AG04449 (cell line): ENCODE results near the gene RUNX2.

ENCODE experiments used
- CTCF ChIA-PET: fragments of 350-600 bp; formaldehyde crosslinking; extraction: SDS; loops from one replicate; lab custom pipeline; 2021; ENCODE audit warnings: antibody characterized with exemption; lab: Yijun Ruan, JAX
- POLR2A ChIA-PET: fragments of 400-600, 350-600 bp; formaldehyde crosslinking; extraction: SDS; loops from one replicate; lab custom pipeline; 2020; ENCODE audit warnings: antibody characterized with exemption, inconsistent platforms; lab: Yijun Ruan, JAX
- DNase-seq: peaks from one replicate; pipeline ENCODE4 v3.0.0-alpha.2; 2010; ENCODE audit warnings: low read depth, low spot score
- H3K4me3 ChIP-seq: 2 replicates; pipeline ENCODE4 v1.5.1; 2011; ENCODE audit warnings: low read depth, mild to moderate bottlenecking, control low read depth, low read length
- TF ChIP-seq, protein P1 (sequence below): IDR thresholded peaks from one replicate; pipeline ENCODE4 v1.5.1; 2011; ENCODE audit warnings: mild to moderate bottlenecking, moderate library complexity, low read length, control low read depth, inconsistent platforms; ENCODE audit not compliant: insufficient read depth; ENCODE audit errors: missing control alignments

RUNX2 gene

DNA sequence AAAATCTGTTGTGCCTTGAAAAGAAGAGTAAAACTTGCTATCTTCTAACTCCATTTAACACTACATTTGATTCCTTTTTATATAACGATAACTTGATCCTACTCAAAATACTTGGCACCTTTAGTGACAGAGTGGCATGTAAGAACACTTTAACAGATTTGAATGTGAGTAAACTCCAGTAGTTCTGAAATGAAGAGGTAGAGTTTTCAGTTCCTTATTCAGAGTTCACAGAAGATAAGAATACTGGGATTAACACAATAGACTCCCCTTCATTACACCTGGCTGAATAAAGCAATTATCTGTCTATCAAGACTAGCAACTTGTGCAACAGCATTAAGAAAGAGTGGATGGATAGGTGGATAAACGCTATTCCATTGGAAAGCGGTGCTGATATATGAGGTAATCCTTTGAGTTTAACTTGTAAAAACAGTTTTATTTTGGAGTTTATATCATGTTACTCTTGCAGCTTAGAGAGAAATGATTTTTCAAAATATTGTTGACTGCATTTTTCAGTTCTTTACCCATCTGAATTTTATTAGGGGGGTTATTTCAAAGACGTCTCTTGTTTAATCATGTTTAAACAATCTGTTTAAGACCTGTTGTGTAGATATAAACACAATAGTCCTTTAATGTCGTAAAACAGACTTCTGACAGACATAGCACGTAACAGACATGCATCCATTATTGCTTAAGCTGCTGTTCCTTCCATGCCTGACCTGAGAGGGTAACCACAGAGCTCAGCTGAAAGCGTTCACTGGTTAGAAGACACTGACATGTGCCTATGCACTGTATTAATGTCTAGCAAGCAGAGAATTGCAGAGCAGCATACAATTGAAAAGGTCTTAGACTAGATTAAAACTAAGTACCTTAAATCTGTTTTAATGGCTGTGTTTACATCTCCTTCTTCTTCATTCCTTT, 152.0 kb downstream of the RUNX2 start:
- POLR2A ChIA-PET, result no interaction called here
- CTCF ChIA-PET, result no interaction called here
- no peak overlapping the region; the same call in 1 of the 2 replicates for H3K4me3 ChIP-seq
- TF ChIP-seq, protein P1, sequence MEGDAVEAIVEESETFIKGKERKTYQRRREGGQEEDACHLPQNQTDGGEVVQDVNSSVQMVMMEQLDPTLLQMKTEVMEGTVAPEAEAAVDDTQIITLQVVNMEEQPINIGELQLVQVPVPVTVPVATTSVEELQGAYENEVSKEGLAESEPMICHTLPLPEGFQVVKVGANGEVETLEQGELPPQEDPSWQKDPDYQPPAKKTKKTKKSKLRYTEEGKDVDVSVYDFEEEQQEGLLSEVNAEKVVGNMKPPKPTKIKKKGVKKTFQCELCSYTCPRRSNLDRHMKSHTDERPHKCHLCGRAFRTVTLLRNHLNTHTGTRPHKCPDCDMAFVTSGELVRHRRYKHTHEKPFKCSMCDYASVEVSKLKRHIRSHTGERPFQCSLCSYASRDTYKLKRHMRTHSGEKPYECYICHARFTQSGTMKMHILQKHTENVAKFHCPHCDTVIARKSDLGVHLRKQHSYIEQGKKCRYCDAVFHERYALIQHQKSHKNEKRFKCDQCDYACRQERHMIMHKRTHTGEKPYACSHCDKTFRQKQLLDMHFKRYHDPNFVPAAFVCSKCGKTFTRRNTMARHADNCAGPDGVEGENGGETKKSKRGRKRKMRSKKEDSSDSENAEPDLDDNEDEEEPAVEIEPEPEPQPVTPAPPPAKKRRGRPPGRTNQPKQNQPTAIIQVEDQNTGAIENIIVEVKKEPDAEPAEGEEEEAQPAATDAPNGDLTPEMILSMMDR, result no peak
- DNase-seq, result peak; percentile 52

DNA sequence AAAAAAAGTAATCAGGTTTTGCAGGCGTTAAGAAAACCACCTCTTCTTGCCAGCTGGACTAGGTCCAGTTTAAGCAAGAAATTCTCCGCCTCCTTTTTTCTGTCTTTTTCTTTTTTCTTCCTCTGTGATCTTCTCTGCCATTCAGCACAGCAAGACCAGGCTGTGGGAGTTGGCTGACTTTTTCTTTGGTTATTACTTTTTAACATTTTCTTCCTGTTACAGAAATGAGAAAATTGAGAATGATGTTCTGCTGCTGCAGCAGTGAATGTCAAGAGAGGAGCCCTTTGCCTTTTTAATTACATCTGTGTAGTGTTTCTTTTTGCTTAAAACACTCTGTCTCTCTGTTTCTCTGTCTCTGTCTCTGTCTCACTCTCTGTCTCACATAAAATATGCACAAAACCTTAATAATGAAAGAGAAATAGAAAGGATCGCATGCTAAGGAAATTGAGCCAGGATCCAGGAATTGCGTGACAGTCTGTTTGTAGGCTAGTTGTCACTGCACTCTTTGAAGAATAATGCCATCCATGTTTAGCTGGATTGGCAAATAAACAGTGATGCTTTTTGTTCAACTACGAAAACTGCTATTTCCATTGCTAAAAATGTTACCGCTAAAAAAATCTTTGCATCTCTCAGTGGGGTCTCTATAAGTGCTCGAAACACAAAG, 152.8 kb downstream of the RUNX2 start:
- TF ChIP-seq, protein P1, result no peak
- ChIA-PET CTCF (interaction anchor here (1.0 kb wide), 1 partner anchor 1005 kb away, joined by 3 read pairs; no protein-coding TSS in a partner anchor), POLR2A (no interaction called here)
- DNase-seq, result no peak
- H3K4me3 ChIP-seq, result no peak overlapping the region; the same call in 1 of the 2 replicates

DNA sequence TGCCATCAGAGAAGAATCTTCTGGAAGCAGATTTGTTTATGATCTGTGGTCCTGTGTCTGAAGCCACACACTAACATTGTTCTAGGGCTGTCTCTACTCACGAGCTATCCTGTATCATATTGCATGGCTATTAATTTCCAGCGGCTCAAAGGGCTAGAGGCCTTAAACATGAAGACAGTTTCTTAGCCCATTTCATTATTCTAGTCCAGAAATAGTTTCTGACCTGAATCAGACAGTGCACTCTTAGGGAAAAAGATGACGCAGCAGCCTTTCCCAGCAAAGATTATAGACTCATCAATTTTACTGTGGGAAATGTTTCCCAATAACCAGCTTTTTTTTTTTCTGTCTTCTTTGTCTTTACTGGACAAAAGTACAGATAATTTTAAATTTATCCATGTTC, 154.9 kb downstream of the RUNX2 start:
- peak; percentile 97 for DNase-seq
- POLR2A ChIA-PET, result interaction anchor here (0.6 to 1.3 kb wide), 5 partner anchors 34 to 1008 kb away, joined by 3 to 4 read pairs (median 3); no protein-coding TSS in a partner anchor
- TF ChIP-seq, protein P1, result no peak
- CTCF ChIA-PET, result interaction anchor here (1.0 to 4.7 kb wide), 4 partner anchors 20 to 852 kb away, joined by 3 to 21 read pairs (median 4); no protein-coding TSS in a partner anchor
- H3K4me3 ChIP-seq, result no peak overlapping the region

DNA sequence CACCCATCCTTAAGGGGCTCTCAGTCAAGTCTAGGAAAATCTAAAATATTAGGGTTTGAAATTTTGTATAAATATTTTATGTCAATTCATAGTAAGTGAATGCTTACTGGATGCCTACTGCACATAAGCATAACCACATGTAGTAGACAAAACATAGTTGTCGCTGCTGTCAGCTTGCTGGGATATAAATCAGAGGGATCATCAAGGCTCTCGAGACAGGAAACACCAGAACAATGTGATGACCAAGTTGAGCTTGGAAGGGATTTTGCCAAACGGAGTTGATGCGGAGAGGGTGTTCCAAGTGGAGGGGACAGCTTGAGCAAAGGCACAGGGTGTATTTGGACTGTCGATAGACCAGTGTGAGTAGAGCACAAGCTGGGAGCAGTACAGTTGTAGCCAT, 155.4 kb downstream of the RUNX2 start:
- POLR2A ChIA-PET, result interaction anchor here (0.6 to 1.3 kb wide), 4 partner anchors 35 to 1008 kb away, joined by 3 to 4 read pairs (median 3); no protein-coding TSS in a partner anchor

DNA sequence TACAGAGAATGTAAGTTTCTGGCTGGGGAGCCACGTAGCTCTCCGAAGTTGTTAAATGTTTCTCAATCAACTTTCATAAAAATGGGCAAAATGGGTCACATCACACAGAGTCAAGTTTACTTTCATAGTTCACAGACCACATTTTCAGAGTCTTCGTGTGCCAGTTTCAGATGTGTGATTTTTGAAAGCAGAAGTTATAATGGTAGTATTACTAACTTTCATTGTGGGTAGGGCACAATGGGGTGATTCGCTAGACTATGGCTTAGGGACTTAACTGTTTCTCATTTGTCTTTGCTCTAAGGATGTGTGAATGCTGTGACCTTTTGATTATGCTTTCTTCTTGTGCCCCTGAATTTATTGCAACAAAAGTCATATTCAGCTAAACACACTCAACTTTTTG, 158.6 kb downstream of the RUNX2 start:
- ChIA-PET POLR2A (no interaction called here), CTCF (interaction anchor here (0.8 kb wide), 1 partner anchor 831 kb away, joined by 3 read pairs; no protein-coding TSS in a partner anchor)
- DNase-seq, result no peak
- TF ChIP-seq, protein P1, result no peak
- H3K4me3 ChIP-seq, result no peak overlapping the region

More for the DNA sequence above, 155.4 kb downstream of the RUNX2 start:
- no peak overlapping the region for H3K4me3 ChIP-seq
- CTCF ChIA-PET, result interaction anchor here (1.6 to 4.7 kb wide), 3 partner anchors 231 to 853 kb away, joined by 3 to 21 read pairs (median 5); no protein-coding TSS in a partner anchor
- DNase-seq, result peak; percentile 34
- TF ChIP-seq, protein P1, result no peak
